ENCODE data around the gene CBLB.

DNA sequence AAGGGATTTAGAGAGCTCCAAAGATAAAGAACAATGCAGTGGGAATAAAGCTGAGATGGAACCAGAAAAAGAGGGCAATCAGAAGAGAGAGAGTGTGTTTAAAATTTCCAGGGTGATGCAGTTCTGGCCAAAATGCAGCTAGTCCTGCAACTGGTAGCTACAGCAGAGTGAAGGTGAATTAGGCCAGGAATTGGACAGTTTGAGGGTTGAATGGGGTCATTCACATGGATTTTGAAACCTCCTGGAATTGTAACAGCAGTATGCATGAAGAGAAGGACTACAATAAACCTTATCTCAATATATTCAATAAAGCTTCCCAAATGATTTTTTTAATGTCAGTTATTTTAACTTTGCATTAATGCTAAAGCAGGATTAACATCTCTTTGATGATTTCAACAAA lies 85.2 kb downstream of the CBLB start:
- TF ChIP-seq POLR2A (IDR thresholded peaks at IDR 0.05), result no peak
- TF ChIP-seq, protein P1, sequence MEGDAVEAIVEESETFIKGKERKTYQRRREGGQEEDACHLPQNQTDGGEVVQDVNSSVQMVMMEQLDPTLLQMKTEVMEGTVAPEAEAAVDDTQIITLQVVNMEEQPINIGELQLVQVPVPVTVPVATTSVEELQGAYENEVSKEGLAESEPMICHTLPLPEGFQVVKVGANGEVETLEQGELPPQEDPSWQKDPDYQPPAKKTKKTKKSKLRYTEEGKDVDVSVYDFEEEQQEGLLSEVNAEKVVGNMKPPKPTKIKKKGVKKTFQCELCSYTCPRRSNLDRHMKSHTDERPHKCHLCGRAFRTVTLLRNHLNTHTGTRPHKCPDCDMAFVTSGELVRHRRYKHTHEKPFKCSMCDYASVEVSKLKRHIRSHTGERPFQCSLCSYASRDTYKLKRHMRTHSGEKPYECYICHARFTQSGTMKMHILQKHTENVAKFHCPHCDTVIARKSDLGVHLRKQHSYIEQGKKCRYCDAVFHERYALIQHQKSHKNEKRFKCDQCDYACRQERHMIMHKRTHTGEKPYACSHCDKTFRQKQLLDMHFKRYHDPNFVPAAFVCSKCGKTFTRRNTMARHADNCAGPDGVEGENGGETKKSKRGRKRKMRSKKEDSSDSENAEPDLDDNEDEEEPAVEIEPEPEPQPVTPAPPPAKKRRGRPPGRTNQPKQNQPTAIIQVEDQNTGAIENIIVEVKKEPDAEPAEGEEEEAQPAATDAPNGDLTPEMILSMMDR (IDR thresholded peaks at IDR 0.05 in 4 of 5, conservative IDR thresholded peaks at IDR 0.05 in 1 of 5), result no peak

All from gastrocnemius medialis (tissue), 4 donors.